GM19328 (cell line): ENCODE measurements around the gene KCNAB3.

Experiments used
- ATAC-seq: cut with Tn5 transposase; IDR thresholded peaks from one replicate; pipeline ENCODE4 v1.9.1; 2021; ENCODE audit warnings: mild to moderate bottlenecking, moderate library complexity; ENCODE audit not compliant: unreplicated experiment

The KCNAB3 gene

DNA sequence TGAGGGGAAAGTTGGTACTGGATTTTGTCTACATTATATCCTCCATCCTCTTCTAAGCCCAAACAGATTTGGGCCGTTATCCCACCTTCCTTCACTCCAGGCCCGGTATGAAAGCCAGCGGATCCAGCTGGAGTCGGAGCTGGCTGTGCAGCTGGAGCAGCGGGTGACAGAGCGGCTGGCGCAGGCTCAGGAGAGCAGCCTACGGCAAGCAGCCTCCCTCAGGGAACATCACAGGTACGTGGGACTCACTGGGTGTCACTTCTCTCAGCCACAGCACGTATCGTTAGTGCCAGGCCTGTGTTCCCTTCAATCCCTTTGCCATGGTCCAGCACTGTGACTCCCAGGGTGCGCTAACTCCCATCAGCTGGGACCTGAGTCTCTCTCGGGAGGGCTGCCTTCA is 13.6 kb upstream of the KCNAB3 start:
- ATAC-seq = no peak

DNA sequence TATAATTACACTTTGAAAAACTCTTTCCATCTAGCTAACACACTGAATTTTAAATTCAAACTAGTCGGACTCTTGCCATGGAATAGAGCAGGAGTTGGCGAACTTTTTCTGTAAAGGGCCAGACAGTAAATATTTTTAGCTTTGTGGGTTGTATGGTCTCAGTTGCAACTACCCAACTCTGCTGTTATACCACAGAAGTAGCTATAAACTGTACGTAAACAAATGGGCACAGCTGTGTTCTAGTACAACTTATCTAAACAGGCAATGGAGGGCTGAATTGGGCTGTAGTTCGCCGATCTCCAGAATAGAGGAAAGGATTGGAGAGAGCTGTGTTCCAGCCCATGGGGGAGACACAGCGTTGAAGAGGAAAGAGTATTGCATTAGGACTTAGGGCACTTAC is 11.1 kb upstream of the KCNAB3 start:
- no peak for ATAC-seq

DNA sequence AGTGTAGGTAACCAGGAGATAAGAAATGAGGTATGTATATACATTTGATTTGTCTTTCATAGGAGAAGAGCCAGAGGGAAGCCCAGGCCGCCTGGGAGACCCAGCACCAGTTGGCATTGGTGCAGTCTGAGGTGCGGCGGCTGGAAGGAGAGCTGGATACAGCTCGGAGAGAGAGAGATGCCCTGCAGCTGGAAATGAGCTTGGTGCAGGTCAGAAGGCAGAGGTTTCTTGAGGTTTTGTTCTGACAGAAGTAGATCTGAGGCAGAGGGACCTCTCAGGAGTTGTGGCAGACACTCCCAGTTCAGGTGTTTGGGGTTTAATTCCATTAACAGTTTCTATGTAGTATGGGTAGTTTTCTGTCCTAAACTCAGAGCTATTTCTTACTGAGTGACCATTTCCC is 10.4 kb upstream of the KCNAB3 start:
- no peak for ATAC-seq

DNA sequence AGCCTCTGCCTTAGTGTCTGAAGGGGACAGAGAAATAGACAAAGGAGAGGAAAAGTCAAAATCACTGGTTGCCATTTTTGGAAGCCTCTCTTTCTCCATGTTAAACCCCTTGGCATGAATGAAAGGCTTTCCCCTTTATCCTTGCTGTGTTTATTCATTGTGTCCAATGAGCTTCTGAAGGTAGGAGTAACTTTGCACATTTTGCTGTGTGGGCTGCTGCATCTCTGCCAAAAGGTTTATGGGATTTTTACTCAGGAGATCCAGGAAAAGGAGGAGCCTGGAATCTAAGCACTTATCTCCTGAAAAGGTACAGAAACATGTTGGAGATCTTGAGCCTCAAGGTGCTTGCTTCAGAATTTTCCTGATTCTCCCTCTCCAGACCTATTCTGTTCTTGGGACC is 6.2 kb upstream of the KCNAB3 start:
- no peak for ATAC-seq

GRCh38 chr17:7932949-7933348 is 3.3 kb upstream of the KCNAB3 start:
- no peak for ATAC-seq

- ATAC-seq = no peak
Observed at GRCh38 chr17:7932483-7932891, 2.8 kb upstream of the KCNAB3 start.

DNA sequence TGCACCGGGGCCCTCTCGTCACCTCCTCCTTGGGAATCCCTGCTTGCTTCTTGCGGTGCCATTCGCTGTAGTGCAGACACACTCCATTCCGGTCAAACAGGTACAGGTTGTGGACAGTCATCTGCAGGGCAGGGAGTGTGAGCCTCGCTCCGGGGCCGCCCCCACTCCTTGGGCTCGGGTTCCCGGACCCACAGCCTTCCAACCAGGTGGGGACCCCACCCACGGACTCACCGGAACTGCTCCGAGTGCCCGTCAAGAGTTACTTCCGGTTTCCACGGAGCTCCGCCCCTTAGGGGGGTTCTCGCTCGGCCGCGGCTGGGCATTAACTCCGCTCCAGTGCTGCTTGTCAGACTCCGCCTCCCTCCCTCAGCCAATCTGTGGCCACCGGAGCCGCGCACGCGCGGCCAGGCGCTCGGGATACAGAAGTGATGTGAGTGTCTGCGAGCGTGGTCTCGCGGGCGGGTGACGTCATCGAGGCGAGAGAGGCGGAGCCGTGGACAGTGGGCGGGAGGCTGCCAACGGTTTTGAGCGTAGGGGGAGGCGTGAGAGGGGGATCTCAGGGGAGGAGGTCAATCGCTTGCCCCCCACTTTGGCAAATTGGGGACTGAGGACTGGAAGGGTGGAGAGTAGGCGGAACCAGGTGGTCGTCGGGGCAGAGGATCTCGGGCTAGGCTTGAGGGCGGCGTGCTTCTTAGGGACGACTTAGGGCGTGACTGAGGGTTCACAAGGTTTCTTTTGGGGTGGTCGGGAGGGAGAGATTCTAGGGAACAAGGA is 2.2 kb upstream of the KCNAB3 start, which contains the start of the genes CNTROB and TRAPPC1:
TSS of gene CNTROB (plus strand) at position 498 of the 774 bp plus-strand sequence. CDS start 874 bp downstream, outside the sequence.
TSS of gene TRAPPC1 (minus strand) at position 238 of the 774 bp plus-strand sequence. CDS start at position 121, 117 bp downstream.
- peak; percentile 93 for ATAC-seq

- no peak for ATAC-seq
Observed at GRCh38 chr17:7930841-7931631, 1.4 kb upstream of the KCNAB3 start.

GRCh38 chr17:7927596-7927995 is 2.1 kb downstream of the KCNAB3 start:
- no peak for ATAC-seq

DNA sequence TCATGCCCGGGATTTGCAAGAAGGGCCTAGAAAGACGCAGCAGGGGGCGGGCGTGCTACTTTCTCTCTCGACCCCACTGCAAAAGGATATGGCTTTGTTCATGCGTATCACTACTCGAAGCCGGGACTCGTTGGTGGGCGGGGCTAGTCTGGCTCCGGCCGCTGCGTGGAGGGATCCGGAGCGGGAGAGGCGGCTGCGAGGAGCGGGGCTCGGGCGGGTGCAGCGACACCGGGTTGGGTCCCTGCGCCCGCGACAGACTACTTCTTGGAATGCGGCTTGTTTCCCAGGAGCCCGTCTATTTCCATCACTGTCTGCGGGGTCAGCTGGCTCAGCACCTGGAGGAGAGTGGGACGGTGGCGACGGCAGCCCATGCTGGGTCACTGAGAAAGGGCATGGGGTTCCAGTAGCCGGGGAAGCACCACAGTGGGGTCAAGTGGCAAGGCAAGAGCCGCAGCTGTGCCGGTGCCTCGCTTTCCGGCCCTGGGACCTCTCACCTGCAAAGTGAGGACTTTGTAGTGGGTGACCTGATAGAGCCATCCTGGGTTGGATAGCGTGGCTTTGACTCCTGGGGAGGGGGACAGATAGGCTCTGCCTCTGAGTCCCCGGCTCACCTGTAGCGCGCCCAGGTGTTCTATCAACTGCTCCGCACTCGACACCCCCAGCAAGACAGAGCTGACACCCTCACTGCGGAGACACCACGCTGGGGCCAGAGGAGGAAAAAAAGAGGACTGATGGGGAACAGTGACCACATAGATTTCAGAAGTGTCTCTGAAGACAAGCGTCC is 6.6 kb downstream of the KCNAB3 start:
- no peak for ATAC-seq

DNA sequence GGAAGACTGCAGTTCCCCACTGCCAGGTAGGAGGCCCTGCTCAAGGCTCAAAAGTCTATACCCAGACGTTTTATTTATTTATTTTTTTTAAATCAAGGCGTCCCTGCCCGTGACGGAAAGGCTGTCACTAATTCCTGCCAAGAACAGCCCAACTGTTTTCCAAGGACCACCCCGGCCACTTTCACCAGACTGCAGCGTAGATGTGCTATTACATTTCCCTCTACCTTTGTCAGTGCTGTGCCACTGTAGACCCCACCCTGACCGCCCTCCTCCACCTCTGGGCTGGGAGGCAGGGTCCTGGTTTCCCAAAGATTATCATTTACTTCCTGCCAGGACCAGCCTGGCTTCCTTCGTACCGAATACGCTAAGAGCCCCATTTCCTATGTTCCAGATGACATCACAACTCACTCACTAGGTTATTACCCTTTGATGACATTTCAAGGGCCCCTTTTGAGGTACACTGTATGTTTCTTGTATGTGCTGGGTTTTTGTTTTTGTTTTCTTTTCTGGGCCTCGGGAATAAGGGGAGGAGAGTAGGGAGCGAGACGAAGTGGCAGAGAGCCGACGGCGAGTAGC is 7.3 kb downstream of the KCNAB3 start:
- ATAC-seq = no peak

GRCh38 chr17:7916808-7917207 is 12.8 kb downstream of the KCNAB3 start:
- no peak for ATAC-seq

DNA sequence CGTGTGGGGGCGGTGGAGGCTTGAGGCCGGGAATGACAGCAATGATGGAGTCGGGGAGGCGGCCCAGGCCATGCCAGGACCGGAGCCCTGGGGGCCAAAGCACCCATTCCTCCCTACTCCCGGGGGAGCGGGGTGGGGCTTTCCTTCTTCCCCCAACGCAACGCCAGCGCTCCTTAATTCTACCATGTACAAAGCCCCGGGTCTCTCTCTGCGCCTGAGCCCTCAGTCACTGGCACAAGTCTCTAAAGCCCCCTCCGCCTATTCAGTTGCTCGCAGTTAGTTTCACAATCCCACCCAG is 13.3 kb downstream of the KCNAB3 start:
- ATAC-seq = no peak

GRCh38 chr17:7915611-7916384 is 13.9 kb downstream of the KCNAB3 start, which contains the start of gene RNF227:
TSS of gene RNF227 (minus strand) at chr17:7916289. CDS start at chr17:7916195, 94 bp downstream.
- peak; percentile 66 for ATAC-seq

DNA sequence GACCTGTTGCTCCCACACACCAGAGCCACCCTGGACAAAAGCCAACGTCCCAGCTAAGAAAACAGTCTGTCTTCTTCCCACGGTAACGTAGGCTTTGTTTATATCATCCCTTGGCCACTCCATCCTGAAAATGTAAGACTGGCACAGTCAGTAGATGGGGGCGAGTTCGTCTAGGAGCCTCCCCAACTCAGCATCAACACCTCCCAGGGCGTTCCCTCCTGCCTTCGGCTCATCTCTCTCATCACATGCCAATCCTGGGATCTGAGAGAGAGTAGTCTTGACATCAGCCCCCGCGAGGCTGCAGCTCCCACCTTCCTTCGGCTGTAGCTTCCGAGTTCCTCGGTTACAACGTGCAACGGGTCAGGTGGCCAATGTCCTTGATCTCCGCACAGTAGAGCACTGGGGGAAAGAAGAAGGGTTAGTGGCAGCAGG is 14.5 kb downstream of the KCNAB3 start:
- ATAC-seq = no peak

- no peak for ATAC-seq
Observed at GRCh38 chr17:7912927-7913524, 16.6 kb downstream of the KCNAB3 start.

- no peak for ATAC-seq
Observed at GRCh38 chr17:7911116-7911515, 18.5 kb downstream of the KCNAB3 start.

- ATAC-seq = no peak
Observed at GRCh38 chr17:7910711-7911110, 18.9 kb downstream of the KCNAB3 start.

DNA sequence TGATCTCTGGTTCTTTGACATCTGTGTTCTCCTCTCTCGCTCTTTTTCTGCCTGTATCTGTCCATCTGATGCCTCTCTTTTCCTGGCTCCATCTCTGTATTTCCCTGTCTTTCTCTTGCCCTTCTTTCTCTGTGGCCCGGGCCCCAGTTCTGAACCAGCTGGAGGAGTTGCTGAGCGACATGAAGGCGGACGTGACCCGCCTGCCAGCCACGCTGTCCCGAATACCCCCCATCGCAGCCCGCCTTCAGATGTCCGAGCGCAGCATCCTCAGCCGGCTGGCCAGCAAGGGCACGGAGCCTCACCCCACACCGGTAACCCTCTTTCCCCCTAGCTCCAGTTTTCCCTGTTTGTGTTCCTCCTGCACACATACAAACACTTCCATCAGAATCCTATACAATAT is 19.4 kb downstream of the KCNAB3 start:
- ATAC-seq = no peak

DNA sequence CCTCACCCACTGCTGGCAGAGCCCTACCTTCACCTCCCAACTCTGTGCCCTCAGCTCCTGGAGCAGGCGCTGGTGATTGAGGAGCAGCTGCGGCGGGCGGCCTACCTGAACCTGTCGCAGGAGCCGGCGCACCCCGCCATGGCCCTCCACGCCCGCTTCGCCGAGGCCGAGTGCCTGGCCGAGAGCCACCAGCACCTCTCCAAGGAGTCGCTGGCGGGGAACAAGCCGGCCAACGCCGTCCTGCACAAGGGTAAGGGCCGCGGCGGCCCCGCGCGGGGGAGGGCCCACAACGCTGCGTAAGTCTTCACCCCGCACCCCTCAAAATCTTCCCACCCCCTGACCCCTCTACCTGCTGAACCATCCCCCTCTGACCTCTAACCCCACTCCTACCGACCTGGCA is 20.6 kb downstream of the KCNAB3 start:
- no peak for ATAC-seq
